ENCODE measurements around the gene FBLN2. TPM values are rescaled to one million over a fixed set of nuclear protein-coding genes. Genes with fewer than 3 reads are reported as not detected.

FBLN2 gene
- total and polyA plus RNA-seq, 10 of the 15 experiments (the other 5 are each of a cell fraction or from before 2014, with no cell fraction given) = 0.03 to 0.41 (median 0.12) TPM; not detected in 2

GRCh38 chr3:13526626-13526949 is 22.3 kb upstream of the FBLN2 start:
- no peaks in the 10 kb centered on the region for H3K4me1 ChIP-seq (ENCODE audit: control insufficient read depth, insufficient read depth, low read length)
- H3K9me3 ChIP-seq (replicated peaks; ENCODE audit: control insufficient read depth, insufficient read depth, low read length) = no peaks in the 10 kb centered on the region; the same call in 2 of the 3 replicates
- no peaks in the 10 kb centered on the region for H3K36me3 ChIP-seq (ENCODE audit: control insufficient read depth in 2 of 2, insufficient read depth in 2 of 2, low read length in 1 of 2)
- SMC1A ChIA-PET (ENCODE audit: uncharacterized antibody, unreplicated experiment) = no interaction called here
- no peak overlapping the region for H3K4me2 ChIP-seq (ENCODE audit: control insufficient read depth, insufficient read depth)
- H3K79me2 ChIP-seq (ENCODE audit: control insufficient read depth, insufficient read depth, low read length) = no peaks in the 10 kb centered on the region
- no peak overlapping the region for H2AFZ ChIP-seq (ENCODE audit: control insufficient read depth, low read depth, low read length)
- no peak for TF ChIP-seq SMC3 (IDR thresholded peaks at IDR 0.05; ENCODE audit: borderline replicate concordance, low read length)
- no peak for TF ChIP-seq HSF1 (IDR thresholded peaks at IDR 0.05; ENCODE audit: low read depth, low read length)
- TF ChIP-seq ZBED1 (IDR thresholded peaks at IDR 0.05; ENCODE audit: borderline replicate concordance) = no peak
- no peak for TF ChIP-seq PAX5 (IDR thresholded peaks at IDR 0.05; ENCODE audit: borderline replicate concordance, low read depth, low read length)
- no peak for TF ChIP-seq GABPA (IDR thresholded peaks at IDR 0.05; ENCODE audit: low read depth)
- no peak for TF ChIP-seq BMI1 (IDR thresholded peaks at IDR 0.05; ENCODE audit: borderline replicate concordance)
- no peak for TF ChIP-seq POLR2AphosphoS5 (IDR thresholded peaks at IDR 0.05; ENCODE audit: low read length)
- TF ChIP-seq RAD21 (IDR thresholded peaks at IDR 0.05; ENCODE audit: insufficient read depth, low read depth, low read length) = no peak
- TF ChIP-seq SREBF1 (IDR thresholded peaks at IDR 0.05; ENCODE audit: low read length) = no peak
- no peak for TF ChIP-seq SREBF2 (IDR thresholded peaks at IDR 0.05; ENCODE audit: low read length)
- no peak overlapping the region for H3K9ac ChIP-seq (ENCODE audit: control insufficient read depth, insufficient read depth, low read length)
- H4K20me1 ChIP-seq (ENCODE audit: control insufficient read depth, insufficient read depth) = no peaks in the 10 kb centered on the region
- no peak overlapping the region for H3K27ac ChIP-seq (ENCODE audit: control insufficient read depth, insufficient read depth)
- no peak overlapping the region for H3K4me3 ChIP-seq
- DNase-seq (ENCODE audit: low read depth, low spot score) = no peak
- intact Hi-C loops (cut with micrococcal nuclease; ENCODE audit: unreplicated experiment) = no loop called here
- CTCF ChIA-PET = no interaction called here
- BruUV-seq (replicated peaks) = no TSS peak
- RAD21 ChIA-PET (ENCODE audit: unreplicated experiment) = no interaction called here
- no peak for ATAC-seq
- FAIRE-seq = no peak
- in situ Hi-C loops (cut with MboI) = no loop called here
- 37% methylated on average over 5 of the region's 5 CpGs for WGBS (ENCODE audit: insufficient coverage, insufficient replicate concordance, low lambda C conversion rate, missing lambda C conversion rate)
- H3K27me3 ChIP-seq (replicated peaks in 1 of 2; ENCODE audit: control insufficient read depth in 2 of 2, insufficient read depth in 2 of 2, low read length in 1 of 2) = peaks cover 1 to 2% of the 10 kb centered on the region in 2 experiments; a peak in 2 of 4 replicates
- POLR2A ChIA-PET = no interaction called here

Measured in GM12878 (cell line).